K562 (cell line): ENCODE measurements around the gene LRRC31. TPM values are rescaled to one million over a fixed set of nuclear protein-coding genes. Genes with fewer than 3 reads are reported as not detected.

Experiments used
- ATAC-seq: fragments of 200-7000 bp; cut with Tn5 transposase; 3 replicates; pipeline ENCODE4 v1.9.1; 2020; ENCODE audit warnings: moderate library complexity
- BruUV-seq: library from RNA; stranded (reverse); fragments of 400-500 nt; replicated peaks from 2 replicates; lab custom pipeline; 2021; lab: Mats Ljungman, UMichigan
- CTCF ChIA-PET: fragments of 300-600 bp; formaldehyde crosslinking; extraction: SDS; loops from one replicate; lab custom pipeline; 2021; ENCODE audit warnings: low intra/inter-chr PET ratio; lab: Yijun Ruan, JAX
- POLR2A ChIA-PET: fragments of 300-600, 350-650 bp; sonication (Branson Sonifier 250); formaldehyde crosslinking; extraction: SDS; loops from one replicate; lab custom pipeline; 2021; ENCODE audit warnings: antibody characterized with exemption, inconsistent platforms; lab: Yijun Ruan, JAX
- DNase-seq, 4 experiments: peaks; one replicate each; pipeline versions ENCODE4 v3.0.0 to v3.0.0-alpha.2; 2011 to 2018; ENCODE audit warnings: low spot score in 3 of 4, mixed read lengths in 3 of 4; ENCODE audit errors: extremely low read depth in 1 of 4
- FAIRE-seq: peaks from 2 replicates; lab custom pipeline; 2011; peaks lifted over from hg19 to GRCh38; lab: Jason Lieb, UNC
- H2AFZ ChIP-seq: 2 replicates; pipeline ENCODE4 v1.6.0; 2011; ENCODE audit warnings: low read depth, low read length, control low read depth, inconsistent platforms
- H3K27ac ChIP-seq: fragments of 200-600 bp; 3 replicates; pipeline ENCODE4 v1.8.0; 2011; ENCODE audit warnings: low read depth, mild to moderate bottlenecking, control low read depth, inconsistent platforms, low read length, moderate library complexity, mixed read lengths; ENCODE audit errors: extremely low read depth
- H3K27me3 ChIP-seq, 2 experiments: fragments of 300-600 bp in 1 of 2; 2 replicates in 1 of 2; 3 replicates in 1 of 2; pipeline versions ENCODE4 v1.6.0 to v1.8.0; 2011; ENCODE audit warnings: inconsistent platforms in 2 of 2, low read length in 2 of 2, mild to moderate bottlenecking in 1 of 2, mixed read lengths in 1 of 2, moderate library complexity in 1 of 2; ENCODE audit not compliant: control insufficient read depth in 2 of 2, insufficient read depth in 2 of 2
- H3K36me3 ChIP-seq: fragments of 300-600 bp; 3 replicates; pipeline ENCODE4 v1.8.0; 2011; ENCODE audit warnings: mild to moderate bottlenecking, low read length, inconsistent platforms; ENCODE audit not compliant: control insufficient read depth, insufficient read depth
- H3K4me1 ChIP-seq, 2 experiments: fragments of 200-600 bp in 1 of 2; replicated peaks in 1 of 2; 2 replicates in 1 of 2; 3 replicates in 1 of 2; pipeline versions ENCODE4 v1.5.1 to v1.8.0; 2011; ENCODE audit warnings: inconsistent platforms in 2 of 2, low read length in 2 of 2, mild to moderate bottlenecking in 1 of 2, mixed read lengths in 1 of 2, moderate library complexity in 1 of 2; ENCODE audit not compliant: control insufficient read depth in 2 of 2, insufficient read depth in 2 of 2
- H3K4me2 ChIP-seq: 2 replicates; pipeline ENCODE4 v1.6.1; 2011; ENCODE audit warnings: low read length, control low read depth, inconsistent platforms, mixed read lengths; ENCODE audit not compliant: insufficient read depth
- H3K4me3 ChIP-seq: fragments of 200-600 bp; sonication (generic), shearing (Covaris generic); 2 replicates; pipeline ENCODE4 v1.5.1; 2016; ENCODE audit warnings: control low read depth, inconsistent platforms
- H3K79me2 ChIP-seq: fragments of 200-600 bp; 3 replicates; pipeline ENCODE4 v1.8.0; 2011; ENCODE audit warnings: low read length, inconsistent platforms; ENCODE audit not compliant: control insufficient read depth, insufficient read depth
- H3K9ac ChIP-seq, 2 experiments: 2 replicates each; pipeline versions ENCODE4 v1.6.0 to v1.6.1; 2011; ENCODE audit warnings: low read depth in 2 of 2, low read length in 2 of 2, control low read depth in 1 of 2, inconsistent platforms in 1 of 2, mild to moderate bottlenecking in 1 of 2, mixed read lengths in 1 of 2; ENCODE audit not compliant: insufficient read depth in 1 of 2
- H3K9me1 ChIP-seq: one replicate; pipeline ENCODE4 v1.6.0; 2011; ENCODE audit warnings: inconsistent platforms, mild to moderate bottlenecking, low read length, moderate library complexity; ENCODE audit not compliant: control insufficient read depth, insufficient read depth
- H3K9me3 ChIP-seq: replicated peaks from 2 replicates; pipeline ENCODE4 v1.5.1; 2011; ENCODE audit warnings: low read depth, low read length, inconsistent platforms; ENCODE audit not compliant: control insufficient read depth, insufficient read depth
- H4K20me1 ChIP-seq: replicated peaks from 2 replicates; pipeline ENCODE4 v1.6.1; 2011; ENCODE audit warnings: low read length, inconsistent platforms, mixed read lengths; ENCODE audit not compliant: control insufficient read depth, insufficient read depth
- BRD4 ChIP-seq: fragments of 200-600 bp; sonication (generic); IDR thresholded peaks from 2 replicates; pipeline ENCODE4 v1.6.1; 2017; ENCODE audit warnings: inconsistent platforms
- E2F8 ChIP-seq: fragments of 450-650 bp; IDR thresholded peaks from 2 replicates; pipeline ENCODE4 v1.7.1; 2018; ENCODE audit warnings: mild to moderate bottlenecking, low read depth; ENCODE audit not compliant: partially characterized antibody
- ELF1 ChIP-seq: fragments of 200-800 bp; sonication (Bioruptor generic); IDR thresholded peaks from 2 replicates; pipeline ENCODE4 v1.6.1; 2016; ENCODE audit warnings: missing genetic modification characterization, missing compliant biosample characterization
- FOXM1 ChIP-seq, 2 experiments: fragments of 450-650 bp in 1 of 2; sonication (generic) in 1 of 2; formaldehyde crosslinking in 1 of 2; IDR thresholded peaks; 2 replicates each; pipeline versions ENCODE4 v1.6.1 to v1.9.0; 2017 to 2022; ENCODE audit warnings: low read depth in 2 of 2, mild to moderate bottlenecking in 2 of 2, missing genetic modification reagents in 1 of 2, moderate library complexity in 1 of 2
- GABPB2 ChIP-seq: fragments of 250-450 bp; sonication (Bioruptor Pico); conservative IDR thresholded peaks from 2 replicates; pipeline ENCODE4 v1.5.1; 2021; ENCODE audit warnings: mild to moderate bottlenecking
- HMG20A ChIP-seq: fragments of 450-650 bp; formaldehyde crosslinking; conservative IDR thresholded peaks from 2 replicates; pipeline ENCODE4 v1.4.0; 2020; ENCODE audit warnings: mild to moderate bottlenecking, mixed read lengths
- L3MBTL2 ChIP-seq: fragments of 450-650 bp; IDR thresholded peaks from 2 replicates; pipeline ENCODE4 v1.6.1; 2016; ENCODE audit warnings: mild to moderate bottlenecking, moderate library complexity
- LCOR ChIP-seq: sonication (generic); formaldehyde crosslinking; IDR thresholded peaks from 2 replicates; pipeline ENCODE4 v1.8.0; 2022; ENCODE audit warnings: mild to moderate bottlenecking, missing genetic modification reagents
- PBX2 ChIP-seq, 2 experiments: IDR thresholded peaks in 1 of 2; conservative IDR thresholded peaks in 1 of 2; 2 replicates each; pipeline ENCODE4 v1.6.1; 2016; ENCODE audit warnings: low read depth in 2 of 2, mild to moderate bottlenecking in 1 of 2, missing compliant biosample characterization in 1 of 2, missing genetic modification characterization in 1 of 2, moderate library complexity in 1 of 2
- POLR2A ChIP-seq: fragments of 450-650 bp; conservative IDR thresholded peaks from 2 replicates; pipeline ENCODE4 v1.6.1; 2016
- SAFB2 ChIP-seq: fragments of 200-400 bp; formaldehyde crosslinking; IDR thresholded peaks from 2 replicates; pipeline ENCODE4 v1.6.1; 2018; ENCODE audit warnings: borderline replicate concordance, low read length, low read depth, moderate library complexity; ENCODE audit not compliant: severe bottlenecking
- TEAD4 ChIP-seq, 2 experiments: sonication (generic) in 1 of 2; formaldehyde crosslinking in 1 of 2; IDR thresholded peaks; 2 replicates each; pipeline versions ENCODE4 v1.6.1 to v1.8.0; 2012 to 2022; ENCODE audit warnings: borderline replicate concordance in 1 of 2, inconsistent platforms in 1 of 2, low read length in 1 of 2, mild to moderate bottlenecking in 1 of 2, missing genetic modification reagents in 1 of 2
- TFAM ChIP-seq: fragments of 250-450 bp; sonication (Bioruptor Pico); conservative IDR thresholded peaks from 2 replicates; pipeline ENCODE4 v1.5.0; 2021; ENCODE audit warnings: mild to moderate bottlenecking, moderate library complexity
- ZNF41 ChIP-seq: fragments of 250-450 bp; sonication (Bioruptor Pico); conservative IDR thresholded peaks from 2 replicates; pipeline ENCODE4 v1.4.0; 2020; ENCODE audit warnings: mild to moderate bottlenecking
- ZNF586 ChIP-seq: fragments of 450-650 bp; formaldehyde crosslinking; conservative IDR thresholded peaks from 2 replicates; pipeline ENCODE4 v1.4.0; 2020; ENCODE audit warnings: mild to moderate bottlenecking, moderate library complexity
- WGBS: fragments of 100-300 bp; shearing (Covaris generic); methylation state at CpG from one replicate; pipeline ENCODE4 v1.1.6; 2016; ENCODE audit warnings: low coverage, mixed read lengths; ENCODE audit not compliant: insufficient coverage; ENCODE audit errors: missing lambda C conversion rate; 5-methylcytosine and 5-hydroxymethylcytosine counted together
- in situ Hi-C: fragments of 300-500 bp; cut with MboI; formaldehyde crosslinking; loops from 4 replicates; pipeline ENCODE4 v1.15.0; 2018; ENCODE audit warnings: inconsistent platforms, mixed read lengths
- intact Hi-C: fragments of 100-400 bp; cut with micrococcal nuclease; formaldehyde crosslinking; loops from 2 replicates; pipeline ENCODE4 v1.14.2; 2022
- polyA plus RNA-seq, 8 experiments: library from polyadenylated mRNA; depleted of rRNA in 4 of 8; stranded (reverse) in 5 of 8; unstranded in 3 of 8; fragments of >200 nt; fragmentation: Nextera tagmentation in 2 of 8; fragmentation: Illumina TruSeq in 1 of 8; extraction: Ambion mirVana in 2 of 8; extraction: Trizol in 1 of 8; gene quantifications; 2 replicates each; pipeline versions ENCODE4 v1.2.1 to v1.2.3, GENCODE V29; 2011 to 2014; ENCODE audit warnings: inconsistent platforms in 1 of 8, missing spikeins in 1 of 8
- total RNA-seq, 7 experiments: library from RNA; depleted of rRNA in 6 of 7; stranded (reverse); fragments of >200 nt in 6 of 7; fragmentation: Illumina TruSeq in 2 of 7; extraction: Trizol in 2 of 7; gene quantifications; 2 replicates each; pipeline versions ENCODE4 v1.2.1 to v1.2.3, GENCODE V29; 2011 to 2021; ENCODE audit warnings: low replicate concordance in 1 of 7

LRRC31 gene
- total and polyA plus RNA-seq, 9 of the 15 experiments (the other 6 are each of a cell fraction or from before 2014, with no cell fraction given), result not detected

- no peak overlapping the region for H3K4me3 ChIP-seq
- no peaks in the 10 kb centered on the region for H3K36me3 ChIP-seq
- DNase-seq (no peak), FAIRE-seq (no peak), ATAC-seq (no peak)
- H3K27ac ChIP-seq, result no peak overlapping the region
- WGBS, result 52% methylated on average over 3 of the region's 6 CpGs
- no peak overlapping the region for H3K9ac ChIP-seq
- intact Hi-C loops (no loop called here), in situ Hi-C loops (no loop called here)
- POLR2A ChIA-PET, result interaction anchor here (0.6 kb wide), 1 partner anchor 13 kb away, joined by 3 read pairs; no protein-coding TSS in a partner anchor
- CTCF ChIA-PET, result no interaction called here
- H3K4me2 ChIP-seq, result no peak overlapping the region
- H3K9me3 ChIP-seq, result peaks cover 9% of the 10 kb centered on the region
- H3K9me1 ChIP-seq, result no peaks in the 10 kb centered on the region
- TF ChIP-seq TEAD4 (IDR thresholded peaks at IDR 0.05; ENCODE audit: low read length), result no peak
- TF ChIP-seq TEAD4 (CRISPR knock-in tag; IDR thresholded peaks at IDR 0.05; ENCODE audit: borderline replicate concordance), result no peak
- no peak for TF ChIP-seq E2F8
- no peak for TF ChIP-seq FOXM1 (IDR thresholded peaks at IDR 0.05; ENCODE audit: low read depth)
- TF ChIP-seq FOXM1 (CRISPR knock-in tag; IDR thresholded peaks at IDR 0.05; ENCODE audit: low read depth), result no peak
- no peak for TF ChIP-seq HMG20A (CRISPR knock-in tag)
- TF ChIP-seq SAFB2, result no peak
- TF ChIP-seq BRD4, result no peak
- TF ChIP-seq LCOR, result no peak
- TF ChIP-seq GABPB2 (CRISPR knock-in tag), result no peak
- no peak for TF ChIP-seq L3MBTL2
- no peak for TF ChIP-seq ZNF586 (CRISPR knock-in tag)
- no peak for TF ChIP-seq TFAM
- no peak for TF ChIP-seq ELF1 (tag)
- no peak for TF ChIP-seq PBX2 (CRISPR knock-in tag; IDR thresholded peaks at IDR 0.05; ENCODE audit: low read depth)
- no peak for TF ChIP-seq PBX2 (tag; conservative IDR thresholded peaks at IDR 0.05; ENCODE audit: low read depth)
- TF ChIP-seq POLR2A, result no peak
- no peak for TF ChIP-seq ZNF41 (CRISPR knock-in tag)
- H3K79me2 ChIP-seq, result no peaks in the 10 kb centered on the region
- no TSS peak for BruUV-seq
- no peaks in the 10 kb centered on the region for H3K4me1 ChIP-seq
- no peak overlapping the region for H2AFZ ChIP-seq
- no peaks in the 10 kb centered on the region for H4K20me1 ChIP-seq
- no peaks in the 10 kb centered on the region for H3K27me3 ChIP-seq
These were observed 35.7 kb upstream of the LRRC31 start for GRCh38 chr3:169905404-169905803.
